G401.6 (cell line): Measurements from ENCODE around the gene VPS51.

Source experiments
- FAIRE-seq: peaks from 2 replicates; lab custom pipeline; 2012; peaks lifted over from hg19 to GRCh38; lab: Jason Lieb, UNC

The VPS51 gene

GRCh38 chr11:65120831-65121230 lies 24.8 kb downstream of the VPS51 start:
- no peak for FAIRE-seq

GRCh38 chr11:65121447-65121864 lies 25.4 kb downstream of the VPS51 start:
- FAIRE-seq, result no peak

DNA sequence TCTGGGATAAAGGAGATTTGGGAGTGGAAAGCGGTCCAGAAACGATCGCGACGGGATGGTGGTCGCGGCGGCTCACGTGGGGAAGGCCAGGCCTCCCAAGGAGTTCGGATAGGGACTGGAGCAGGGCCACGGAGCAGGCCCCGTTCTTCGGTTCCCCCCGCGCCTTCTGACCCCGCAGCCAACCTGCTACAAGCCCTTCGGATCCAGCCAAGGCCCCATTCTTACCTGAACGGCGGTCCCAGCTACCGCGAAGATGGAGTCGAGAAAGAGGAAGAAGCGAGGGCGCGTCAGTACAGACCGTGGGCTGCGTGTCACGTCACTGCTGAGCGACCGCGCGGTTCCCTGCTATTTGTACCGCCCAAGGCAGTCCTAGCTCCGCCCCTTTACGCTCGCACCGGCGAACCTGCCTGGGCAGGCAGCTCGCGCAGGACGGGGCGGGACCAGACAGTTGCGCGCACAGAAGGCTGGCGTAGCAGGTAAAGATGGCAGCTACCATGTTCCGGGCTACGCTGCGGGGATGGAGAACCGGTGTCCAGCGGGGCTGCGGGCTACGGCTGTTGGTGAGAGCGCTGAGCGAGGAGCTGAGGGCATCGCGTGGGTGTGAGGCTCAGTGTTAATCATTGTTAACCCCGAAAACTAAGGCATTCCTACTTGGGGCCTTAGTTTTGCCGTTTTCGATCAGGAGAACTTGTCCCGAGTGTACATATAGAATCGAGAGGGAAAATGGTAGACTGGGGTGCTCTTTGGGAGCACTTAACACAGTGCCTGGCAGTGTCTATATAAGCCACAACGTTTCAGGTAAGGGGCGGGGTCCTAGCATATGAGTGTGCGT lies 26.1 kb downstream of the VPS51 start, which contains the start of the genes FAU and MRPL49:
Gene FAU (minus strand): TSS at position 270 of the 832 bp plus-strand sequence. CDS start 321 bp downstream, outside the sequence.
Gene MRPL49 (plus strand): TSS at position 457 of the 832 bp plus-strand sequence. CDS start 26 bp downstream, at position 483.
- peak; percentile 94 for FAIRE-seq

- no peak for FAIRE-seq
Measured at GRCh38 chr11:65124480-65125196, 28.6 kb downstream of the VPS51 start.

- no peak for FAIRE-seq
Measured at GRCh38 chr11:65125197-65126056, 29.4 kb downstream of the VPS51 start.

GRCh38 chr11:65126624-65127274 lies 30.7 kb downstream of the VPS51 start:
- no peak for FAIRE-seq

DNA sequence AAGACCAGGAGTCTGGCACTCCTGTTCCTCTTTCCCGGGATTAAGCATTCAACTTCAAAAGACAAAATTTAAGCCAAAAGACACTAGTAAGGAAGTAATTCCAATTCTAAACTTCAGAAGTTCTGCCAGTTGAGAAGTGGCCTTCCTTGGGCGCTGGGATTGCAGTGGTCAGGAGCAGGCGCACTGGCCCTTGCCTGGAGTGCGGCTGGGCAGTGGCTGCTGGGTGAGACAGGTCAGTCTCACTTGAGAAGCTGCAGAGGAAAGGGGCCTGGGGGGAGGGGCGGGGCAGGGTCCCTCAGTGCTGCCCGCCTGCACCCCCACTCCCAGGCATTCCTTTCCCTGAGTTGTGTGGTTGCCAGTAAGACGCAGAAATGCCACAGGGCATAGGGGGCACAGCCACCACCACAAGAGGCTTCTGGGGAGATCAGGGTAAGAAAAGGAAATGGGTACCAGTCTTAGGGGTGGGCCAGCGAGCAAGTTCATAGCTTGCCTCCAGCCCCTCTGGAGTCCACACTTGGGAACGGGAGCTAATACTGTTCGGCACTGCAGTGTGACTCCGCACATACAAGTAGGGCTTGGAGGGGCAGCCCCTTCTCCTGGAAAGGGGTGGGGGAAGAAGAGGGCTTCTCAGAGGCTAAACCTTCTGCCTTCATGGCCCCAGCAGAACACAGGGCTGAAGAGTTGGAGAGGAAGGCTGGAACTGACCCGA lies 31.6 kb downstream of the VPS51 start:
- FAIRE-seq, result no peak

DNA sequence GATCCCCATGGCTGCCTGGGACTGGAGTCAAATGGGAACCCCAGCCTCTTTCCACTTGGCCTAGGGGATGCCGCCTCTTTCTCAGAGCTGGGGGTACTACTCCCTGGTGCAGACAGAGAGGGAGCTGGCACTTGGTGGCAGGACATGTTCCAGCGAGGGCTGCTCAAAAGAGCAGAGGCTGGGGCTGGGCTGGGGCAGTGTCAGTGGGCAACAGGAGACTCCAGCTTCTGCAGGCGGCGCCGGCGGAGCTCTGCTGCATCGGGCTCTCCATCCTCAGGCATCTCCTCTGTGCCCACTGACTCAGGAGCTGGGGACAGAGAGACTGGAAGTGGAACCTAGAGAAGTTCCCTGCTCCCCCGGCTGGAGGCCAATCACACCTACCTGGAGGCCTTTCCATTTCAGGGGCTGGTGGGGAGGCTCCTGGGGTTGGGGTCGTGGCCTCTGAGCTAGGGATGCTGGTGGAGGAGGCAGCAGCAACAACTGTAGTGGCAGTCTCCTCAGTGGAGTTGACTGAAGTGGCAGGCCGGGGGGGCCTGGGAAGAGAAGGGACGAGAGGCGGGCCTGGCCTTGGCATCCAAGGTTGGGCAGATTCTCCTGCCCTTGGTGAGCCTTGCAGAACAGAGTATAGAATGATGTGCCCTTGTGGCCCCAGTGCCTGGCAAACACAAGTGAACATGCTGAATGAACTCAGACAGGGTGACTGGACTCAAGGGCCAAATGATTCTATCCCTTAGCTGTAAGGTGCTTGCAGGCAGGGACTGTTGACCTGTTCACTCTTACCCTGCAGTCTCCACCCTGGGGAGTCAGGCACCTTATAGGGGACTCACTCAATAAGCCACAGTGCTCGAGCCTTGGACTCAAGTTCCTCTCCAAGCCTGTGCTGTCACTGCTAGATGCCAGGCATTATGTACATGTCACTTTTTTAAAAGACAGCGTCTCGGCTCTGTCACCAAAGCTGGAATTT lies 32.5 kb downstream of the VPS51 start:
- FAIRE-seq, result no peak

GRCh38 chr11:65129649-65130441 lies 33.8 kb downstream of the VPS51 start:
- FAIRE-seq, result no peak

DNA sequence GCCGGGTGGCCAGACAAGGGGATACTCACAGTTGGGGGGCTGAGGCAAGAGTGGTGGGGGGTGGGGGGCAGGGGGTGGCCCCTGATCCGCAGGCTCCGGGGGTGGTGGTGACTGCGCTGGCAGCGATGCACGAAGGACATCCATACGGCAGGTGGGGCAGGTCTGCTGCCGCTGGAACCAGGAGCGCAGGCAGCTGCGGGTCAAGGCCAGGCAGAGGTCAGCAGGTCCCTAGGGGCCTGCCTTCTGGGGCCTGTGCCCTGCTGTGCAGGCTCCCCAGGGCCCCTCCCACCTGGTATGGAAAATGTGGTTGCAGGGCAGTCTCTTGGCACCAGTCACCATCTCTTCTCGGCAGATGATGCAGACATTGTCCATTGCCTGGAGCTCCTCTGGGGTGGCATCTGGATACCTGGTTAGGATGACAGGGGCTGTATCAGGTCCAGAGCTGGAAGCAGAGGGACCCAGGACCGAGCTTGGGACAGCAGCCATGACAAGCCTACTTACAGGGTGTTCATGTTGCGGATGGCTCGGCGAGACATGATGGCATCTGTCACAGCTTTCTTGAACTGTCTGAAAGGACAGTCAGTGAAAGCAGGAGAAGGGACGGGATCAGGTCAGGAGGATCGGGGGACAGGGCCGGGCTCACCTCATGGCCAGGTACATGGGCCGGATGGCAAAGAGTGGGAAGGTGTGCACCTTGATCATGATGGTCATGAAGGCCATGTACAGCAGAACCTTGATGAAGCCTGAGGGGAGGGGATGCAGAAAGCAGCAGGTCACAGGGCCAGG lies 34.8 kb downstream of the VPS51 start:
- no peak for FAIRE-seq

DNA sequence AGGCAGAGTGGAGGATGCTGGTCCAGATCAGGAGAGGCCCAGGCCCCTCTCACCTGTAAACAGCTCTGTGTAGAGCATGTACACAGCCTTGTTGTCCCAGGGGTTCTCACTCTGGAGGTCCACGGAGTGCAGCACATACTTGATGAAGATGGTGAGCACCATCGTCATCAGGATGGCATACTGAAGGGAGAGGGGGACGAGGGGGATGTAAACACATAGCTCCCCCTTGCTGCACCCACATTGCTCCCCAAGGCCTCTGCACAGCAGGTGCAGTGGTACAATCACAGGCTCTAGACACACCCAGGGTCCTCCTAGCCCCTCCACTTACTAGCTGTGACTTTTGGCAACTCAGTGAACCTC lies 35.4 kb downstream of the VPS51 start:
- no peak for FAIRE-seq

GRCh38 chr11:65131895-65132237 lies 35.9 kb downstream of the VPS51 start:
- no peak for FAIRE-seq

DNA sequence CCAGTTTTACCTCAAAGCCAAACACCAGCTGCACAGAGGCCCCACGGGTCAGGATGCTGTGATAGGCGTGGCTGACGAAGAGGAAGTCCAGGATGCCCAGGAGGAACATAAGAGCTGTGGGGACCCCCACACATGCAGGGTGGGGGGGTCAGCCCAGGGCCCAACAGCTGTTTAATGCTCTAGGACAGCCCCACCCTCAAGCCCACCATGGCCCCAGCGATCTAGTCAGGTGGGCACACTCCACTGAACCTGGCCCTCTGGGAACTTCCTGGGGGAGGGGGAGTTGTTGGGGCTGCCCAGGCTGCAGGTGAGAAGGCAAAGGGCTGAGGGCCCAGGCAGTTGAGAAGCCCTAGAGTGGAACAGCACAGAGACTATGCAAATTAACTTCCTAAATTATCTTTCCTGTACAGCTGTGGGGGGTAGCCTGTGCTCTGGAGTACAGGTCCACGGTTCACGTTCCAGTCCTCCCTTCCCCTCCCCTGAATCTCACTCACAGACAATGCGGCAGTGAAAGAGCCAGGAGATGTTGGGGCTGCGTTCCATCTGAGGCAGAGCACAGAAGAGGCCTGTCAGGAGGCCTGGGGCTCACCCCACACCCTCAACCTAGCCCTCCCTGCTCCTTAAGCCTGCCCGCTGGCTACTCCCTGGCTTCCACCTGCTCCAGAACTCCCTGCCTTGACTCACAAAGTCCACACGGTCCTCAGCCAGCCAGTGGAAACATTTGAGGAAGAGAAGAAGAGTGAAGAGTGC lies 36.4 kb downstream of the VPS51 start:
- no peak for FAIRE-seq

DNA sequence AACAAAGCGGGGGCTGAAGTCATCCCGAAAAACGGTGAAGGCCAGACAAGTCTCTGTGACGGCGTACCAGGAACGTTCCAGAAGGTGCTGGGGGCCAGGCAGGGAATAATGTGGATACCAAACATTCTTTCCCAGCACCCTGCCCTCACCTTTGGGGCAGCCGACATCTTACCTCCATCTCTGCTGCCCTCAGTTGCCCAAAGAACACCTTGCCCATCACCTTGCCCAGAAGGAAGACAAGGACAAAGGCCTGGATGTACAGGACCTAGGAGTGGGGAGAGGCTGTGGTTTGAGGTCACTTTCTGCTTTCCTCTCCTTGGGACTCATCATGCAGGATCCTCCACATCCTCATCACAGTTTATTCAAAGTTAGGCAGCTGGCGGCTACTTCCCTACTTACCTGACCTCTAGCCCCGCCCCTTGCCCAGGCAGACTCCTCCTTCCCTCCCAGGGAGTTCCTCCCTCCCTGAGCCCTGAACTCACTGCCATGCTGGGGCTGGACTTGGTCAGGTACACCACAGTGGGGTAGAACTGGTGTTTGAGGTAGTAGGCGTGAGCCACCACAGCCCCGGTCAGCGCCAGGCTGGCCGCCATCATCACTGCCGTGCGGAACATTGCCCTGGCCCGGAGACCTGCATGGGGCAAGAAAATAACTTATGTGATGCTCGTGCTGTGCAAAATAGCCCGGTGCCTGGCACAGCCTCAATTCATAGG lies 37.1 kb downstream of the VPS51 start:
- no peak for FAIRE-seq

GRCh38 chr11:65133724-65134123 lies 37.7 kb downstream of the VPS51 start:
- no peak for FAIRE-seq

GRCh38 chr11:65134240-65134951 lies 38.4 kb downstream of the VPS51 start, which contains the start of gene SYVN1:
SYVN1 (minus strand) TSS chr11:65134519; CDS start chr11:65133601, 918 bp downstream.
- FAIRE-seq, result no peak
